Testis (tissue), 2 donors: ENCODE measurements around the gene PXK.

ENCODE experiments used
- CTCF ChIP-seq, 3 experiments: fragments of 450-650 bp in 2 of 3; fragments of 200-600 bp in 1 of 3; sonication (generic) in 1 of 3; IDR thresholded peaks; one replicate each; pipeline ENCODE4 v1.5.1; 2016 to 2019; ENCODE audit warnings: antibody characterized with exemption in 3 of 3, mild to moderate bottlenecking in 2 of 3, moderate library complexity in 1 of 3
- POLR2A ChIP-seq: fragments of 450-650 bp; IDR thresholded peaks from one replicate; pipeline ENCODE4 v1.6.1; 2017; ENCODE audit warnings: antibody characterized with exemption, mild to moderate bottlenecking, moderate library complexity

GRCh38 chr3:58409663-58410062 lies 77.0 kb downstream of the PXK start:
- TF ChIP-seq CTCF (IDR thresholded peaks at IDR 0.05) (no peak), POLR2A (no peak)
